Measurements from ENCODE around the gene SSBP4. TPM values are rescaled to one million over a fixed set of nuclear protein-coding genes. Genes with fewer than 3 reads are reported as not detected.

The SSBP4 gene
- total and polyA plus RNA-seq, 9 of the 15 experiments (the other 6 are each of a cell fraction or from before 2014, with no cell fraction given): 1.1 to 189 (median 39.0) TPM

DNA sequence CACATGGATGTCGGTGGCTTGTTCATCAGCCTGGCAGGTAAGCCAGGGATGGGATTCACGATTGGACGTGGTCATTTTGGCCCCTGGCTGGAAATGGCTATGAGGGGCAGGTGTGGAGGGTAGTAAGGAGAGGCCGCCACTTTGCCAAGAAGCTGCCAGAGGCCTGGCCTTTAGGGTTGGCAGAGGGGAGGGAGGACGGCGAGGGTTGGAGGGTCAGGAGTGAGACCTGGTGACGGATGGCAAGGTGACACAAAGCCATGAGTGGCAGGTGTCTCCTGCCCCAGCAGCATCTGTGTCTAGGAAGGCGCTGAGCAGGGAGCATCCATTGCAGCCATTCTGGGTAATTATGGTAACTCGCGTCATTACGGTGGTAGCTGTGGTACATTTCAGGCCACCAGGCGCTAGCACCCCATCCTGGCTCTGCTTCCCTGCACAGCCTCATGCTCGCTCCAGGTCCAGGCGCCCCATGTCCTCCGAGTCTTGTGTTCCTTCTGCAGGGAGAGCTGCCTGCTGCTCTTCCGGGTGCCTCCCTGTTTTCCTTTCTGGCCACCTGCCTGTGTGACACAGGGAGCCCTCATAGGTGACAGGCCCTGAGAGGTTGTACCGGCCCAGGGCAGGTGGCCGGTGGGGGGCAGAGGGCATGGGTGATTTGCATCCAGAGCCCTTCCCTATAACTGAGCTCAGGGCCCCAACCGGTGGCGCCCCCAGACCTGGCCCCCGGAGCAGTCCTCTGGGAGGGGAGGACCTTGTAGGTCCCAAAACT, 4.2 kb downstream of the SSBP4 start (continued):
- TF ChIP-seq ZBTB40 (IDR thresholded peaks at IDR 0.05): no peak
- TF ChIP-seq ZBTB40 (CRISPR knock-in tag; IDR thresholded peaks at IDR 0.05): no peak
- TF ChIP-seq, protein P1, sequence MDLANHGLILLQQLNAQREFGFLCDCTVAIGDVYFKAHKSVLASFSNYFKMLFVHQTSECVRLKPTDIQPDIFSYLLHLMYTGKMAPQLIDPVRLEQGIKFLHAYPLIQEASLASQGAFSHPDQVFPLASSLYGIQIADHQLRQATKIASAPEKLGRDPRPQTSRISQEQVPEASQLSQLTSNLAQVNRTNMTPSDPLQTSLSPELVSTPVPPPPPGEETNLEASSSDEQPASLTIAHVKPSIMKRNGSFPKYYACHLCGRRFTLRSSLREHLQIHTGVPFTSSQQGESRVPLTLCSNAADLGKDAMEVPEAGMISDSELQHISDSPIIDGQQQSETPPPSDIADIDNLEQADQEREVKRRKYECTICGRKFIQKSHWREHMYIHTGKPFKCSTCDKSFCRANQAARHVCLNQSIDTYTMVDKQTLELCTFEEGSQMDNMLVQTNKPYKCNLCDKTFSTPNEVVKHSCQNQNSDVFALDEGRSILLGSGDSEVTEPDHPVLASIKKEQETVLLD (IDR thresholded peaks at IDR 0.05): no peak
- TF ChIP-seq ARID2 (IDR thresholded peaks at IDR 0.05): no peak

All from K562 (cell line).